GM12874 (cell line): ENCODE measurements around the gene KIF5C.

Experiments
- CTCF ChIP-seq: IDR thresholded peaks from 2 replicates; pipeline ENCODE4 v1.5.1; 2011; ENCODE audit warnings: low read depth, mild to moderate bottlenecking, control low read depth, low read length, moderate library complexity; ENCODE audit not compliant: insufficient read depth

Gene KIF5C

DNA sequence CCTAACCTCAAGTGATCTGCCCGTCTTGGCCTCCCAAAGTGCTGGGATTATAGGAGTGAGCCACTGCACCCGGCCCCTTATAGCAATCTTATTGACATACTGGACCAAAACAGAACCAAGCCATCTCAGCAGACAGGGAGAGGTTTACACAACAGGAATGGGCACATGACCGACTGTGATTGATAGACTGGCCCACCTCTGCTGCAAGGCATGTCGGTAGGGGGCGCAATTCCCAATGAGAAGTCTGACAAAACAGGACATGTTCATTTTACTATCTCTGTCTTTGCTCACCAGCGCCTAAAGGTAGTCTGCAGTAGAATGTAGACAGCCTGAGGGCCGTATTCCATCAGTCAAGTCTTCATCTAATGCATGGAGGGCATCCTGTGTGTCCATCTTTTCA, 165.4 kb downstream of the KIF5C start:
- peak; percentile 77 for TF ChIP-seq CTCF

DNA sequence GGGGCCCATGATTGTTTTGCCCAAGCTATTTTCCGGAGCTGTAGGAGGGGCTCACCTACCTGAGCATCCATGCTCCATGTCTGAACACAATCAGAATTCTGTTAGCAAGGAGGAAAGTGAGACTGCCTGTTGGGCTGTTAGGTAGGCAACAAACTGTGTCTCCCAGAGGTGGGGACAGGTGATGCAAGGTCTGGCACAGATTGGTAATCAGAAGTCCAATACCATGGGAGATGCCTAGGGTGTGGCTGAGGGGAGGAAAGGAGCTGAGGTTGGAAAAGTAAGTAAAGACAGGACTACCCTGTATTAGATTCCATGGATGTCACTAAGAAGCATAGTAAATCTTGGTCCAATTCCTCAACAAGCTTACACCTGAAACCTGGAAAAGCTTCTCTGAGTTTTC, 166.5 kb downstream of the KIF5C start:
- no peak for TF ChIP-seq CTCF

DNA sequence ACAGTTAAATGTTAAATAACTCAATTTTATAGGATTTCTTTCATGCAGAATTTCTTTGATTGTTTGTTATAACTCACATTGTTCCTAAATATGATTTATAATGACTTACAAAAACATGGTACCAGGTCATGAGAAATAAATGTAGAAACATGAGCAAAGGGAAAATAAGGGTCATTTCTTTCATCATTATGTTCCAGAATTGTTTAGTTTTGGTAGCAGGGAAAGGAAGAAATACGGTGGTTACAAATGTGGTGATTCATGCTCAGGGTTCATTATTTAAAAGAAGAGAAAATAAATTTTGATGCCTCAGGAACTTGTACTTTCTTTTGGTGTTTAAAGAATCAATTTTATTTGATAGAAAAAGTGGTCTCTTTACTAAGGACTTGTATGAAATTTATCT, 167.9 kb downstream of the KIF5C start:
- no peak for TF ChIP-seq CTCF

DNA sequence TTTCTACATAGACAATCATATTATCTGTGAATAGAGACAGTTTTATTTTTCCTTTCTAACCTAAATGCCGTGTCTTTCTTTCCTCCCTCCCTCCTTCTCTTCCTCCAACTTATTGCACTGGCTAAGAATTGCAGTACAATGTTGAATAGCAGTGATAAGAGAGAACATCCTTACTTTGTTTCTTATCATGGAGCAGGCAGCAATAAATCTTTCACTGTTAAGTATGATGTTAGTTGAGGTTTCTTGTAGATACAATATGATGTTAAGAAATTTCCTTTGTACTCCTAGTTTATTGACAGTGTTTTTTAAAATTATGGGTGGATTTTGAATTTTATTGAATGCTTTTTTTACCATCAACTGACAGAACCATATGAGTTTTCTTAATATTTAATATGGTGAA, 169.5 kb downstream of the KIF5C start:
- TF ChIP-seq CTCF = no peak

- no peak for TF ChIP-seq CTCF
Measured at GRCh38 chr2:149047118-149047517, 172.1 kb downstream of the KIF5C start.

DNA sequence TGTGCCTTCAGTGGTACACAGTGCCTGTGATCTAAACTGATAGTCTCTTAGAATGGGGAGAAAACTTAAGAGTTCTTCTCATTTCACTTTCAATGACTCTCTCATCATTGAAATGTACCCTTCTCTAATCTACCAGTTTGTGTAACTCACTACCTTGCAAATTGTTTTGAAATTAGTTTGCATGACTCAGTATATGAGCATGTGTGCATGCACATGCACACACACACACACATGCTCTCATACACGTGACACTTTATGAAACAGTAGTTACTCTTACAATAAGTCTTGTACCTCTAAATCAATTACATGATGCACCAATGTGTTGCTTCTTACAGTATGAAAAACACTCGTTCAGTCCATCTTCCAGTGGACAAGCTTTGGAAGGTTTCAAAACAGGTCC, 174.1 kb downstream of the KIF5C start:
- no peak for TF ChIP-seq CTCF

GRCh38 chr2:149050188-149050587, 175.2 kb downstream of the KIF5C start:
- TF ChIP-seq CTCF = no peak

- no peak for TF ChIP-seq CTCF
Measured at GRCh38 chr2:149055751-149056150, 180.7 kb downstream of the KIF5C start.
